SIG-M5 treated with dmso at 0.1 percent for 504 hours (cell line): ENCODE results near the gene ATP1A3.
A peak's percentile ranks its signal among the peaks of the same experiment; 100 is the strongest.
"Not testable (repeated sequence)": the region's sequence is repeated elsewhere in the genome, so short reads cannot be mapped to it uniquely, and the experiment has no call there.

Experiments
- DNase-seq: peaks from one replicate; lab custom pipeline; 2025; ENCODE audit not compliant: unreplicated experiment; lab: John Stamatoyannopoulos, UW

ATP1A3 gene

DNA sequence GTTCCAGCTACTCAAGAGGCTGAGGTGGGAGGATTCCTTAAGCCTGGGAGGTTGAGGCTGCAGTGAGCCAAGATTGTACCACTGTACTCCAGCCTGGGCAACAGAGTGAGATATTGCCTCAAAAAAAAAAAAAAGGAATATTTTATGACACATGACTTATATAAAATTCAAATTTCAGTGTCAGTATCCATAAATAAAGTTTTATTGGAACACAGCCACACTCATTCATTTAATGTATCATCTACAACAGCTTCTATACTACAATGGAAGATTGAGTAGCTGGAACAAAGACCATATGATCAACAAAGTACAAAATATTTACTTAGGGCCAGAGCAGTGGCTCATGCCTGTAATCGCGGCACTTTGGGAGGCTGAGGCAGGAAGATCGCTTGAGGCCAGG lies 18.7 kb upstream of the ATP1A3 start:
- not testable (repeated sequence) for DNase-seq

DNA sequence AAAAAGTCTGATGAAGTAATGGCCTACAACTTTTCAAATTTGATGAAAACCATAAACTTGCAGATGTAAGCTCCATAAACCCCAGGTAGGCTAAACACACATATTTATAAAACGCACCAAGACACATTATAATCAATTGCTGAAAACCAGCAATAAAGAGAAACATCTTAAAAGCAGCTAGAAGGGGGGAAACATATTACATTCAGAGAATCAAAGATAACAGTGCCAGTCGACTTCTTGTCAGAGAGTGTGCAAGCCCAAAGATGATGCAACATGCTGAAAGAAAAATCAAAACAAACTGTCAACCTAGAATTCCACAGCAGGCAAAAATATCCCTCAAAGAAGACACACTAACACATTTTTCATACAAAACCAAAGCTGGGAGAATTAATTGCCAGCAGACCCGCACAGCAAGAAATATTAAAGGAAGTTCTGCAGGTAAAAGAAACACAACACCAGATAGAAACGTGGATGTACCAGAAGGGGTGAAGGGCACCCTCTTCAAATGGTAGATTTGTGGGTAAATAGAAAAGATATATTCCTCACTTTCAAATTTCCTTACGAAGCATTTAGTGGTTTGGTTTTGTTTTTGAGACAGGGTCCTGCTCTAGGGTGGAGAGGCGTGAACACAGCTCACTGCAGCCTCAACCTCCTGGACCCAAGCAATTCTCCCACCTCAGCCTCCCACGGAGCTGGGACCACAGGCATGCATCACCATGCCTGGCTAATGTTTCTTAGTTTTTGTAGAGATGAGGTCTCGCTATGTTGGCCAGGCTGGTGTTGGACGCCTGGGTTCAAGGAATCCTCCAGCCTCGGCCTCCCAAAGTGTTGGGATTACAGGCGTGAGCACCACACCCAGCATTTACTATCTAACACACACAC lies 16.5 kb upstream of the ATP1A3 start:
- no peak for DNase-seq

DNA sequence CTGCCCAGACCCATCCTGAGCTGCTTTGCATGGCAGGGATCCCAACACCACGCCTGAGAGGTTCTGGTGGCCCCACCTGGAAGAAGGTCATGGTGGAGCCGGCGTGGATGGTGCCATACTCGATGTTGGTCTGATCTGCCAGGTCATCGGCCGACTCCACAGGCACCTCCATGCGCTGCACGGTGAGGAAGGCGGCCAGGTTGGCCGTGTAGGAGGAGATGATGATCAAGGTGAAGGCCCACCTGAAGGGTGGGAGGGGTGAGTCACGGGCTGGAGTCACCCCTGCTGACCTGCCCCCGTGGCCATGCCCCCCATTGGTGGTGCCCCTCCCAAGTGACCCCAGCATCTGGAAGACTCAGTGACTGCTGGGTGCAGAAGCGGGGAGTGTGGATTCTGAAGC lies 12.5 kb upstream of the ATP1A3 start:
- DNase-seq, result no peak

GRCh38 chr19:42005504-42005903 lies 11.5 kb upstream of the ATP1A3 start:
- no peak for DNase-seq

- no peak for DNase-seq
These were observed 9.7 kb upstream of the ATP1A3 start for GRCh38 chr19:42003506-42004294.

GRCh38 chr19:41999878-42000208 lies 5.8 kb upstream of the ATP1A3 start:
- DNase-seq, result no peak

- DNase-seq, result no peak
These were observed 5.2 kb upstream of the ATP1A3 start for GRCh38 chr19:41999071-41999877.

- DNase-seq, result no peak
These were observed 4.4 kb upstream of the ATP1A3 start for GRCh38 chr19:41998246-41999020.

DNA sequence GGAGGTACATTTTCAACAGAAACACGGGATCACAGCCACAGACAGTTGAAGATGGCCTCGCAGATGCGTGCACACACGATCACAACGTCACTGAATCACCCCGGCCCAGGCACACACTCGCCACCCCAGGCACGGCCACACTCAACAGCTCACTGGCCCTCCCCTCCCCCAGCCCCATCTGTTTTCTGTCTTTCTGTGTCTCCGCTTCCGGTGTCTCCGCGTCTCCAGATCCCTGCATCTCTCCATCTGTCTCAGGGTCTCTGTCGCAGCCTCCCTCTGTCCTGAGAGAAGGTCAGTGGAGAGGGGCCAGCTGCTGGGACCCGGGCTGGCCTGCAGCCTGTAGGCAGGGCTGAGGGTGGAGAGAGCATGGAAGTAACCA lies 3.8 kb upstream of the ATP1A3 start:
- no peak for DNase-seq

GRCh38 chr19:41997121-41997850 lies 3.3 kb upstream of the ATP1A3 start:
- peak; percentile 24 for DNase-seq

GRCh38 chr19:41995959-41996797 lies 2.1 kb upstream of the ATP1A3 start:
- no peak for DNase-seq

DNA sequence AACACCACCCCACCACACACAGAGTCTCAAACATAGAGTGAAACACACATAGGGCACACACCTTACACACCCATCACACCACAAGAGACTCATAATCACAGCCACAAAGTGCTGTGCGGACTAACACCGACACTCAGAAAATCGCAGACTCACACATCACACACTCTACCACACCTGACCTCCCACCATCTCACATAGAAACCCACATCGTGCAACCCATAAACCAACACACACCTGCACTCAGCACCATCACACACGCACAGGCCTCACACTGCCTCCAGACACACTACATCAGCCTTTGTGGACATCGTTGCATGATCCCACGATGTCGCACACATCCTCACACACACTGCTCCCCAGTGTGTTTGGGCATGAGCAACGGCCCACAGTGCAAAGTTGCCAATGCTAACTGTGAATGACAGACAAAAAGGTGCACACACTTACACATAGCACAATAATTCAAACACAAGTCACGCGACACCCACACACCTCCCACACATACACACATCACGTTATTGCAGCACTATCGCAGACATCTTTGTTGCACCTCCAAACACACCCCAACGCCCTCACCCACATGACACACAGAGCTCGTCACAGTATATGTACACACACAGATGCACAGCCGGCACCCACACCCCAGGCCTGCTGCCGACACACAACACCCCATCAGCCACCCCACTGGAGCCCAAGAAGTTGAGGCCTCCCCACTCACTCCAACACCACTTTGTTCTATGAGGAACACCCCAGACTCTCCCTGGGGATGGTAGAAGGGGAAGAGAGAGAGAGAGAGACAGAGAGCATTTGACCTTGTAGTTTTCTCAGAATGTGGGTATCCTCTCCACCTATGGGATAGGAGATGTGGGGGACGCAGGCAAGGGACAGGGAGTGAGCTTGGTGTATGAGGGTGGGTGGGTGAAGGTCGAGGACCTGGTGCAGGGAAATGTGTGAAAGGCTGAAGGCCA lies 1.2 kb upstream of the ATP1A3 start:
- no peak for DNase-seq

DNA sequence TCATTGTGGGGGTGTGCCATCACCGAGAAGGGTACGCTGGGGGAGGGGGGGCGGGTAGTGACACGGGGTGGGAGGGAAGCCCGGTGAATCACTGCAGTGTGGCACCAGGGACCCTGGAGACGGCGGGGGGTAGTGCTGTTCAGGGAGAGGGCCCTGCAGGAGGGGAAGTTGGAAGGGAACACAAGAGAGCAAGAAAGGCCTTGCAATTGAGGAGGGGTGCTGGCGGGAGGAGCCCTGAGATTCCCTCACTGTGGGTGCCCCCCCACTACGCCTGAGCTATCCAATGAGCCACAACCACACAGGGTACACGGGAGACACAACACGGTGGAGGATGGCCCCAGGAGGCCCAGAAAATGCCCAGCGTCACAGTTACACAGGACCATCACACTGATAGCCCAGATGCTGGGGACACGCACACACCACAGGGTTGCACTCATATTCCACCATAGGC lies 516 bp upstream of the ATP1A3 start:
- DNase-seq, result no peak

- not testable (repeated sequence) for DNase-seq
These were observed 2.0 kb downstream of the ATP1A3 start for GRCh38 chr19:41991925-41992569.

- DNase-seq, result no peak
These were observed 3.0 kb downstream of the ATP1A3 start for GRCh38 chr19:41991025-41991424.

DNA sequence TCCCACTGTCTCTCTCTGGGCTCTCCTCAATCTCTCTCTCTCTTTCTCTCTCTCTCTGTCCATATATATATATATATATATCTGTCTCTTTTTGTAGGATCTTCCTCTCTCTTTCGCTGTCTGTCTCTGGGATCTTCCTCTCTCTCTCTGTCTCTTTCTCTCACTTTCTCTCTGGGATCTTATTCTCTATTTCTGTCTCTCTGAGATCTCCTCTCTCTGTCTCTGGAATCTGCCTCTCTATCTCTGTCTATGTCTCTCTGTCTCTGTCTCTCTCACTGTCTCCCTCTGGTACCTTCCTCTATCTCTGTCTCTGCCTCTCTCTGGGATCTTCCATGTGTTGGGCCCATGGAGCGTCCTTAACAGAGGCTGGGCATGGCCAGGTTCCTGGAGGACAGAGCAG lies 3.4 kb downstream of the ATP1A3 start:
- DNase-seq, result no peak

GRCh38 chr19:41990028-41990427 lies 4.0 kb downstream of the ATP1A3 start:
- DNase-seq, result no peak
